IMR-90 (cell line): ENCODE data around the gene NPAS2. TPM values are rescaled to one million over a fixed set of nuclear protein-coding genes. Genes with fewer than 3 reads are reported as not detected.

Source experiments
- ATAC-seq: fragments of 200-7000 bp; cut with Tn5 transposase; 2 replicates; pipeline ENCODE4 v1.9.1; 2020; ENCODE audit warnings: low read depth, mild to moderate bottlenecking, moderate library complexity
- BruUV-seq: library from RNA; stranded (reverse); fragments of 400-500 nt; replicated peaks from 2 replicates; lab custom pipeline; 2021; lab: Mats Ljungman, UMichigan
- CTCF ChIA-PET: fragments of 300-600 bp; formaldehyde crosslinking; extraction: SDS; loops from one replicate; lab custom pipeline; 2021; ENCODE audit warnings: antibody characterized with exemption; lab: Yijun Ruan, JAX
- POLR2A ChIA-PET: fragments of 300-600 bp; sonication (Branson Sonifier 250); formaldehyde crosslinking; loops from one replicate; lab custom pipeline; 2022; ENCODE audit warnings: antibody characterized with exemption; ENCODE audit not compliant: unreplicated experiment; lab: Charles Lee
- DNase-seq: peaks from one replicate; pipeline ENCODE4 v3.0.0; 2013
- H2AFZ ChIP-seq: replicated peaks from 2 replicates; pipeline ENCODE3; 2013; ENCODE audit warnings: low read length, mild to moderate bottlenecking; ENCODE audit not compliant: poor library complexity
- H2AK5ac ChIP-seq: 2 replicates; pipeline ENCODE4 v1.6.1; 2013; ENCODE audit warnings: low read depth, low read length, inconsistent platforms
- H2AK9ac ChIP-seq: replicated peaks from 2 replicates; pipeline ENCODE3; 2013; ENCODE audit warnings: mild to moderate bottlenecking, low read depth, low read length, moderate library complexity; ENCODE audit not compliant: poor library complexity
- H2BK120ac ChIP-seq: 2 replicates; pipeline ENCODE4 v1.6.1; 2013; ENCODE audit warnings: low read depth, low read length, inconsistent platforms
- H2BK15ac ChIP-seq: 3 replicates; pipeline ENCODE4 v1.6.1; 2013; ENCODE audit warnings: low read depth, low read length, inconsistent platforms
- H2BK20ac ChIP-seq: 2 replicates; pipeline ENCODE4 v1.6.1; 2013; ENCODE audit warnings: low read depth, mild to moderate bottlenecking, inconsistent platforms, low read length, moderate library complexity
- H2BK5ac ChIP-seq: 2 replicates; pipeline ENCODE4 v1.6.1; 2013; ENCODE audit warnings: mild to moderate bottlenecking, low read depth, low read length, inconsistent platforms; ENCODE audit not compliant: poor library complexity, severe bottlenecking
- H3K14ac ChIP-seq: replicated peaks from 2 replicates; pipeline ENCODE4 v1.6.1; 2013; ENCODE audit warnings: low read depth, low read length, inconsistent platforms
- H3K18ac ChIP-seq: 2 replicates; pipeline ENCODE4 v1.6.1; 2013; ENCODE audit warnings: low read depth, low read length, control low read depth
- H3K23ac ChIP-seq: 2 replicates; pipeline ENCODE4 v1.6.1; 2013; ENCODE audit warnings: low read depth, low read length, inconsistent platforms
- H3K27ac ChIP-seq: 2 replicates; pipeline ENCODE4 v1.5.1; 2013; ENCODE audit warnings: mild to moderate bottlenecking, control low read depth, low read length; ENCODE audit not compliant: insufficient read depth
- H3K27me3 ChIP-seq: 2 replicates; pipeline ENCODE4 v1.6.1; 2013; ENCODE audit warnings: low read length; ENCODE audit not compliant: control insufficient read depth, insufficient read depth
- H3K36me3 ChIP-seq: 2 replicates; pipeline ENCODE4 v1.6.1; 2013; ENCODE audit warnings: low read length, mixed read lengths; ENCODE audit not compliant: control insufficient read depth, insufficient read depth
- H3K4ac ChIP-seq: 2 replicates; pipeline ENCODE4 v1.6.1; 2013; ENCODE audit warnings: low read depth, low read length, inconsistent platforms
- H3K4me1 ChIP-seq: 2 replicates; pipeline ENCODE4 v1.6.1; 2013; ENCODE audit warnings: low read length, mixed read lengths; ENCODE audit not compliant: control insufficient read depth, insufficient read depth
- H3K4me2 ChIP-seq: 2 replicates; pipeline ENCODE4 v1.6.1; 2013; ENCODE audit warnings: low read depth, mild to moderate bottlenecking, control low read depth, low read length, moderate library complexity
- H3K4me3 ChIP-seq: 2 replicates; pipeline ENCODE4 v1.5.1; 2013; ENCODE audit warnings: low read depth, mild to moderate bottlenecking, control low read depth, low read length, moderate library complexity; ENCODE audit not compliant: insufficient read depth
- H3K56ac ChIP-seq: 2 replicates; pipeline ENCODE4 v1.6.1; 2013; ENCODE audit warnings: low read length, inconsistent platforms; ENCODE audit not compliant: insufficient read depth; ENCODE audit errors: extremely low read depth
- H3K79me1 ChIP-seq, 2 experiments: 2 replicates each; pipeline ENCODE4 v1.6.1; 2013; ENCODE audit warnings: low read length in 2 of 2, inconsistent platforms in 1 of 2, low read depth in 1 of 2
- H3K9ac ChIP-seq: 2 replicates; pipeline ENCODE4 v1.6.1; 2013; ENCODE audit warnings: low read depth, low read length, control low read depth
- H3K9me1 ChIP-seq: 2 replicates; pipeline ENCODE4 v1.6.1; 2013; ENCODE audit warnings: low read length, inconsistent platforms; ENCODE audit not compliant: insufficient read depth
- H3K9me3 ChIP-seq: 2 replicates; pipeline ENCODE4 v1.6.1; 2013; ENCODE audit warnings: low read length; ENCODE audit not compliant: control insufficient read depth, insufficient read depth
- H4K20me1 ChIP-seq: 2 replicates; pipeline ENCODE4 v1.6.1; 2013; ENCODE audit warnings: low read length, inconsistent platforms; ENCODE audit not compliant: insufficient read depth
- H4K5ac ChIP-seq: 2 replicates; pipeline ENCODE4 v1.6.1; 2013; ENCODE audit warnings: mild to moderate bottlenecking, low read depth, low read length, control low read depth
- H4K8ac ChIP-seq, 2 experiments: 2 replicates each; pipeline ENCODE4 v1.6.1; 2013; ENCODE audit warnings: low read depth in 2 of 2, low read length in 2 of 2, control low read depth in 1 of 2, inconsistent platforms in 1 of 2
- H4K91ac ChIP-seq: 2 replicates; pipeline ENCODE4 v1.6.1; 2013; ENCODE audit warnings: low read depth, low read length, inconsistent platforms; ENCODE audit not compliant: insufficient read depth
- BHLHE40 ChIP-seq: fragments of 150-350 bp; IDR thresholded peaks from 2 replicates; pipeline ENCODE4 v1.6.1; 2016; ENCODE audit warnings: mild to moderate bottlenecking, low read depth, low read length
- FOS ChIP-seq: fragments of 150-350 bp; IDR thresholded peaks from 2 replicates; pipeline ENCODE4 v1.6.1; 2016; ENCODE audit warnings: low read depth, low read length
- MAFK ChIP-seq: IDR thresholded peaks from 2 replicates; pipeline ENCODE4 v1.6.1; 2012; ENCODE audit warnings: low read depth, low read length, improper control_type of control experiment
- MXI1 ChIP-seq: IDR thresholded peaks from 2 replicates; pipeline ENCODE4 v1.6.1; 2012; ENCODE audit warnings: low read depth, mild to moderate bottlenecking, low read length, moderate library complexity, borderline replicate concordance
- POLR2A ChIP-seq: IDR thresholded peaks from 2 replicates; pipeline ENCODE4 v1.6.1; 2012; ENCODE audit warnings: mild to moderate bottlenecking, low read depth, low read length
- RCOR1 ChIP-seq: IDR thresholded peaks from 2 replicates; pipeline ENCODE4 v1.6.1; 2012; ENCODE audit warnings: mild to moderate bottlenecking, low read length, improper control_type of control experiment; ENCODE audit not compliant: insufficient replicate concordance
- WGBS, 2 experiments: methylation state at CpG; one replicate each; pipeline versions ENCODE4 v1.1.5 to v1.1.7; 2013; ENCODE audit warnings: missing lambda C conversion rate in 2 of 2; ENCODE audit not compliant: insufficient read length in 1 of 2; ENCODE audit errors: extremely low coverage in 2 of 2; 5-methylcytosine and 5-hydroxymethylcytosine counted together
- dilution Hi-C: fragments of 300-500 bp; cut with HindIII; formaldehyde crosslinking; loops from one replicate; pipeline ENCODE4 v1.14.3; 2018; ENCODE audit warnings: low sequenced_read_pairs; ENCODE audit not compliant: unreplicated experiment
- in situ Hi-C: fragments of 300-500 bp; cut with MboI; formaldehyde crosslinking; loops from 3 replicates; pipeline ENCODE4 v1.14.3; 2019; ENCODE audit warnings: low sequenced_read_pairs, inconsistent platforms, mixed read lengths
- intact Hi-C: fragments of 100-400 bp; cut with micrococcal nuclease; formaldehyde crosslinking; loops from 2 replicates; pipeline ENCODE4 v1.10.0; 2022
- polyA plus RNA-seq, 3 experiments: library from polyadenylated mRNA; depleted of rRNA; stranded (reverse); fragments of >200 nt; gene quantifications; 2 replicates each; pipeline ENCODE4 v1.2.3, GENCODE V29; 2012; ENCODE audit warnings: low replicate concordance in 1 of 3
- total RNA-seq: library from RNA; depleted of rRNA; stranded (reverse); fragments of >200 nt; gene quantifications from 2 replicates; pipeline ENCODE4 v1.2.3, GENCODE V29; 2012
- TF ChIP-seq, protein P1 (sequence below): fragments of 150-350 bp; IDR thresholded peaks from 2 replicates; pipeline ENCODE4 v1.6.1; 2016; ENCODE audit warnings: low read depth, mild to moderate bottlenecking, low read length, moderate library complexity, borderline replicate concordance

The NPAS2 gene
- total and polyA plus RNA-seq, 2 of the 4 experiments (the other 2 are of a cell fraction): 5.2 to 14.8 TPM

GRCh38 chr2:100859902-100860301, 40.0 kb downstream of the NPAS2 start:
- peaks cover 14% of the 10 kb centered on the region for H3K4me1 ChIP-seq
- no peak overlapping the region for H2AFZ ChIP-seq
- no peak overlapping the region for H4K91ac ChIP-seq
- no peaks in the 10 kb centered on the region for H3K9me3 ChIP-seq
- H3K27me3 ChIP-seq: no peaks in the 10 kb centered on the region
- intact Hi-C loops: no loop called here
- H3K4me2 ChIP-seq: no peak overlapping the region
- no peak overlapping the region for H2AK5ac ChIP-seq
- no peak for DNase-seq
- ChIA-PET POLR2A (no interaction called here), CTCF (no interaction called here)
- no peak overlapping the region for H2BK5ac ChIP-seq
- ATAC-seq: no peak
- H3K4me3 ChIP-seq: no peak overlapping the region
- H3K14ac ChIP-seq: no peak overlapping the region
- no TSS peak for BruUV-seq
- H2BK120ac ChIP-seq: no peak overlapping the region
- peaks cover 13% of the 10 kb centered on the region for H3K9me1 ChIP-seq
- H2BK15ac ChIP-seq: 0 out of 3 replicates have a peak overlapping the region, but pooled peaks have one; percentile 36
- no CpG with 5 or more reads among the region's 2 CpGs for WGBS, 2 experiments
- H4K8ac ChIP-seq: no peak overlapping the region
- H3K9ac ChIP-seq: no peak overlapping the region
- H3K23ac ChIP-seq: no peak overlapping the region
- H2BK20ac ChIP-seq: no peak overlapping the region
- no peak overlapping the region for H3K56ac ChIP-seq
- in situ Hi-C loops: no loop called here
- dilution Hi-C loops: no loop called here
- H2AK9ac ChIP-seq: no peak overlapping the region
- no peak overlapping the region for H3K27ac ChIP-seq
- no peaks in the 10 kb centered on the region for H4K20me1 ChIP-seq
- peaks cover 25 to 79% of the 10 kb centered on the region in 2 experiments for H3K79me1 ChIP-seq
- no peak overlapping the region for H4K5ac ChIP-seq
- H3K4ac ChIP-seq: no peak overlapping the region
- no peak overlapping the region for H3K18ac ChIP-seq
- TF ChIP-seq MAFK (no peak), FOS (no peak), POLR2A (no peak), MXI1 (no peak), BHLHE40 (no peak), RCOR1 (no peak)
- TF ChIP-seq, protein P1, sequence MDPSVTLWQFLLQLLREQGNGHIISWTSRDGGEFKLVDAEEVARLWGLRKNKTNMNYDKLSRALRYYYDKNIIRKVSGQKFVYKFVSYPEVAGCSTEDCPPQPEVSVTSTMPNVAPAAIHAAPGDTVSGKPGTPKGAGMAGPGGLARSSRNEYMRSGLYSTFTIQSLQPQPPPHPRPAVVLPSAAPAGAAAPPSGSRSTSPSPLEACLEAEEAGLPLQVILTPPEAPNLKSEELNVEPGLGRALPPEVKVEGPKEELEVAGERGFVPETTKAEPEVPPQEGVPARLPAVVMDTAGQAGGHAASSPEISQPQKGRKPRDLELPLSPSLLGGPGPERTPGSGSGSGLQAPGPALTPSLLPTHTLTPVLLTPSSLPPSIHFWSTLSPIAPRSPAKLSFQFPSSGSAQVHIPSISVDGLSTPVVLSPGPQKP: no peak
- no peaks in the 10 kb centered on the region for H3K36me3 ChIP-seq
